Hepatocyte (in vitro differentiated cells): ENCODE measurements around the gene KLF13. TPM values are rescaled to one million over a fixed set of nuclear protein-coding genes. Genes with fewer than 3 reads are reported as not detected.

Experiments
- DNase-seq: peaks from one replicate; pipeline ENCODE4 v3.0.0-alpha.2; 2016; ENCODE audit warnings: low spot score
- H2AFZ ChIP-seq: fragments of 200-600 bp; sonication (generic); 2 replicates; pipeline ENCODE4 v1.6.0; 2016; ENCODE audit warnings: antibody characterized with exemption, mild to moderate bottlenecking
- H3K27ac ChIP-seq: fragments of 200-600 bp; sonication (generic); 2 replicates; pipeline ENCODE4 v1.5.1; 2016; ENCODE audit warnings: mild to moderate bottlenecking
- H3K27me3 ChIP-seq: fragments of 200-600 bp; sonication (generic); 2 replicates; pipeline ENCODE4 v1.6.1; 2016
- H3K36me3 ChIP-seq: fragments of 200-600 bp; sonication (generic); replicated peaks from 2 replicates; pipeline ENCODE4 v1.5.1; 2016; ENCODE audit warnings: low read depth; ENCODE audit not compliant: insufficient read depth
- H3K4me1 ChIP-seq: fragments of 200-600 bp; sonication (generic); 2 replicates; pipeline ENCODE4 v1.5.1; 2016; ENCODE audit warnings: mild to moderate bottlenecking, moderate library complexity; ENCODE audit not compliant: insufficient read depth
- H3K4me2 ChIP-seq: fragments of 200-600 bp; sonication (generic); 2 replicates; pipeline ENCODE4 v1.6.0; 2016
- H3K4me3 ChIP-seq: fragments of 200-600 bp; sonication (generic); 2 replicates; pipeline ENCODE4 v1.5.1; 2016; ENCODE audit warnings: mild to moderate bottlenecking
- H3K79me2 ChIP-seq: fragments of 200-600 bp; sonication (generic); 2 replicates; pipeline ENCODE4 v1.6.0; 2017; ENCODE audit warnings: mild to moderate bottlenecking
- H3K9me2 ChIP-seq: fragments of 200-600 bp; sonication (generic); replicated peaks from 2 replicates; pipeline ENCODE4 v1.6.0; 2017; ENCODE audit warnings: mild to moderate bottlenecking; ENCODE audit not compliant: insufficient read depth
- H3K9me3 ChIP-seq: fragments of 200-600 bp; sonication (generic); 2 replicates; pipeline ENCODE4 v1.5.1; 2016; ENCODE audit warnings: low read depth, mild to moderate bottlenecking
- H4K20me1 ChIP-seq: fragments of 200-600 bp; sonication (generic); 2 replicates; pipeline ENCODE4 v1.6.0; 2016; ENCODE audit warnings: mild to moderate bottlenecking; ENCODE audit not compliant: insufficient read depth, poor library complexity, severe bottlenecking
- CTCF ChIP-seq: fragments of 200-600 bp; sonication (generic); IDR thresholded peaks from 2 replicates; pipeline ENCODE4 v1.5.1; 2016; ENCODE audit warnings: antibody characterized with exemption, mild to moderate bottlenecking; ENCODE audit not compliant: poor library complexity
- EZH2 ChIP-seq: fragments of 200-600 bp; sonication (generic); IDR thresholded peaks from 2 replicates; pipeline ENCODE4 v1.6.1; 2016; ENCODE audit warnings: antibody characterized with exemption, mild to moderate bottlenecking, borderline replicate concordance
- EZH2phosphoT487 ChIP-seq: fragments of 200-600 bp; sonication (generic); IDR thresholded peaks from one replicate; pipeline ENCODE4 v1.6.1; 2018; ENCODE audit warnings: antibody characterized with exemption, mild to moderate bottlenecking, low read depth, moderate library complexity; ENCODE audit not compliant: unreplicated experiment, severe bottlenecking
- WGBS: methylation state at CpG from one replicate; pipeline ENCODE4 v1.1.6; 2016; ENCODE audit warnings: low lambda C conversion rate; ENCODE audit errors: missing lambda C conversion rate; 5-methylcytosine and 5-hydroxymethylcytosine counted together
- polyA plus RNA-seq: library from polyadenylated mRNA; unstranded; fragments of >200 nt; fragmentation: Nextera tagmentation; extraction: Ambion mirVana; gene quantifications from 2 replicates; pipeline ENCODE4 v1.2.1, GENCODE V29; 2016
- total RNA-seq: library from RNA; depleted of rRNA; stranded (reverse); fragments of >200 nt; gene quantifications from 2 replicates; pipeline ENCODE4 v1.2.3, GENCODE V29; 2014

KLF13 gene
- total and polyA plus RNA-seq, 2 experiments from 2014 or later, result 32.7 to 51.2 TPM

- Histone ChIP-seq H3K36me3 (no peaks in the 10 kb centered on the region), H2AFZ (no peak overlapping the region), H3K9me3 (no peaks in the 10 kb centered on the region), H3K4me2 (no peak overlapping the region), H3K4me1 (peaks cover 15% of the 10 kb centered on the region), H3K4me3 (no peak overlapping the region), H3K27ac (no peak overlapping the region), H3K9me2 (no peaks in the 10 kb centered on the region), H3K27me3 (no peaks in the 10 kb centered on the region), H3K79me2 (no peaks in the 10 kb centered on the region), H4K20me1 (no peaks in the 10 kb centered on the region)
- DNase-seq, result no peak
- WGBS, result 63% methylated on average over 3 of the region's 3 CpGs
- TF ChIP-seq EZH2 (no peak), CTCF (no peak), EZH2phosphoT487 (no peak)
Measured at GRCh38 chr15:31292391-31293015, 34.1 kb upstream of the KLF13 start.

GRCh38 chr15:31293655-31294054 lies 33.0 kb upstream of the KLF13 start:
- Histone ChIP-seq H3K9me2 (no peaks in the 10 kb centered on the region), H3K79me2 (no peaks in the 10 kb centered on the region), H3K4me3 (no peak overlapping the region), H3K27ac (no peak overlapping the region), H3K9me3 (no peaks in the 10 kb centered on the region), H3K36me3 (no peaks in the 10 kb centered on the region), H3K27me3 (no peaks in the 10 kb centered on the region), H2AFZ (no peak overlapping the region), H4K20me1 (no peaks in the 10 kb centered on the region), H3K4me1 (peaks cover 18% of the 10 kb centered on the region), H3K4me2 (no peak overlapping the region)
- TF ChIP-seq CTCF (no peak), EZH2 (no peak), EZH2phosphoT487 (no peak)
- WGBS, result 83% methylated on average over 3 of the region's 3 CpGs
- no peak for DNase-seq

GRCh38 chr15:31294067-31294466 lies 32.6 kb upstream of the KLF13 start:
- Histone ChIP-seq H3K27ac (no peak overlapping the region), H2AFZ (no peak overlapping the region), H3K9me3 (no peaks in the 10 kb centered on the region), H4K20me1 (no peaks in the 10 kb centered on the region), H3K9me2 (no peaks in the 10 kb centered on the region), H3K36me3 (no peaks in the 10 kb centered on the region), H3K4me3 (no peak overlapping the region), H3K27me3 (no peaks in the 10 kb centered on the region), H3K4me2 (no peak overlapping the region), H3K4me1 (peaks cover 18% of the 10 kb centered on the region), H3K79me2 (no peaks in the 10 kb centered on the region)
- TF ChIP-seq CTCF (no peak), EZH2 (no peak), EZH2phosphoT487 (no peak)
- WGBS, result 100% methylated on average over 2 of the region's 2 CpGs
- DNase-seq, result no peak
